Activated CD4-positive, alpha-beta memory T cell treated with anti-CD3 and anti-CD28 coated beads for 36 hours (primary cell): Measurements from ENCODE around the gene MYO10. TPM values are rescaled to one million over a fixed set of nuclear protein-coding genes. Genes with fewer than 3 reads are reported as not detected.

Source experiments
- CTCF ChIA-PET: fragments of 350-600 bp; sonication (Branson Sonifier 250); formaldehyde crosslinking; loops from one replicate; lab custom pipeline; 2021; ENCODE audit warnings: antibody characterized with exemption, inconsistent platforms; lab: Charles Lee
- POLR2A ChIA-PET: fragments of 350-600 bp; sonication (Branson Sonifier 250); formaldehyde crosslinking; loops from one replicate; lab custom pipeline; 2021; ENCODE audit warnings: antibody characterized with exemption; lab: Charles Lee
- DNase-seq: peaks from one replicate; pipeline ENCODE4 v3.0.0-alpha.2; 2020
- H3K27ac Mint-ChIP-seq: one replicate; pipeline ENCODE4 v1.8.0; 2021; ENCODE audit warnings: mixed read lengths
- H3K27me3 Mint-ChIP-seq: one replicate; pipeline ENCODE4 v1.8.0; 2021; ENCODE audit warnings: mixed read lengths
- H3K36me3 Mint-ChIP-seq: one replicate; pipeline ENCODE4 v1.8.0; 2021; ENCODE audit warnings: mixed read lengths
- H3K4me1 Mint-ChIP-seq: one replicate; pipeline ENCODE4 v1.8.0; 2021; ENCODE audit warnings: low read depth, mixed read lengths
- H3K4me3 Mint-ChIP-seq: one replicate; pipeline ENCODE4 v1.8.0; 2021; ENCODE audit warnings: mild to moderate bottlenecking, mixed read lengths
- H3K9me3 Mint-ChIP-seq: one replicate; pipeline ENCODE4 v1.8.0; 2021; ENCODE audit warnings: mixed read lengths
- intact Hi-C: fragments of 100-400 bp; cut with micrococcal nuclease; formaldehyde crosslinking; loops from one replicate; pipeline ENCODE4 v1.15.1; 2023
- total RNA-seq, 2 experiments: library from RNA; stranded (reverse); gene quantifications; one replicate each; pipeline ENCODE4 v1.2.3, GENCODE V29; 2021

The MYO10 gene
- total RNA-seq, 2 experiments from 2014 or later = 0.21 to 0.34 TPM

DNA sequence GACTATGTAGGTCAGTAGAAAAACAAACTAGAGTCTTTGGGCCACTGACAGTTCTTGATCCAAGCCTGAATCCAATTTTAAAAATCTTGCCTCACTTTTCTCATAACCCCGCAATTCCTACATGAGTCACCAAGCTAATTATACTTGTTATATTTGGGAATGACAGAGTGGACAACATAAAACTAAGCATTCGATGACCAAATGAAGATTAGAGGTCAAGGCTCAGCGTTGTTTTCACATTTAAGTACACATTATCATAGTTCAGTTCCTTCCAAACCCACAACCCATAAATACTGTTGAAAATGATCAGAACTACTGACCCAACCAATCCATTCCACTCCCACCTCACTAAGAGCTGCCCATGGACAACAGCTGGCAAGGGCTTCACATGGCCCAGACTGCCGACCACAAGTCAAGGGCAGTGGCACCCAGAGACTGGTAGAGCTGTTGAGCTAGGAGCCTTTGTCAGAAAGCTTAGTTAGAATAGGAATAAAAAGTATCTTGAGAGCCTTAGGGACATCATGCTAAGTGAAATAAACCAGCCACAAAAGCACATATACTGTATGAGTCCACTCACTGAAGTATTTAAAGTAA is 64.2 kb downstream of the MYO10 start:
- no peak overlapping the region for H3K4me3 Mint-ChIP-seq
- intact Hi-C loops = no loop called here
- CTCF ChIA-PET = no interaction called here
- H3K36me3 Mint-ChIP-seq = no peaks in the 10 kb centered on the region
- no peak overlapping the region for H3K27ac Mint-ChIP-seq
- H3K9me3 Mint-ChIP-seq = peaks cover 15% of the 10 kb centered on the region
- DNase-seq = no peak
- POLR2A ChIA-PET = no interaction called here
- no peaks in the 10 kb centered on the region for H3K4me1 Mint-ChIP-seq
- H3K27me3 Mint-ChIP-seq = peaks cover 5% of the 10 kb centered on the region

DNA sequence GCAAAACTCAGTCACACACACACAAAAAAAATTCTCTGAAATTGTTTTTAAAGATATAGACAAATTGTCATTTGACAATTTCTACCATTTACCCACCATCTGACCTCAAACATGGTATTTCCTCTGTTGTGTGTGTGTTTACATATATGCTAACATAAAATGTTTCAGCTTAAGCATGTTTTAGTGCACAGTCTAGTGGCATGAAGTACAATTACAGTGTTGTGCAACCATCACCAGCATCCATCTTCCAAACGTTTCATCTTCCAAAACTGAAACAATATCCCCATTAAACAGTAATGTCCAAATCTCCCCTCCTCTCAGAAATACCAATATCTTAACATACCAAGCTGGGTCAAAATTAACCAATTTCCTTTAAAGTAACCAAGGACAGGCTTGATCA is 65.2 kb downstream of the MYO10 start:
- ChIA-PET POLR2A (no interaction called here), CTCF (no interaction called here)
- no peaks in the 10 kb centered on the region for H3K36me3 Mint-ChIP-seq

DNA sequence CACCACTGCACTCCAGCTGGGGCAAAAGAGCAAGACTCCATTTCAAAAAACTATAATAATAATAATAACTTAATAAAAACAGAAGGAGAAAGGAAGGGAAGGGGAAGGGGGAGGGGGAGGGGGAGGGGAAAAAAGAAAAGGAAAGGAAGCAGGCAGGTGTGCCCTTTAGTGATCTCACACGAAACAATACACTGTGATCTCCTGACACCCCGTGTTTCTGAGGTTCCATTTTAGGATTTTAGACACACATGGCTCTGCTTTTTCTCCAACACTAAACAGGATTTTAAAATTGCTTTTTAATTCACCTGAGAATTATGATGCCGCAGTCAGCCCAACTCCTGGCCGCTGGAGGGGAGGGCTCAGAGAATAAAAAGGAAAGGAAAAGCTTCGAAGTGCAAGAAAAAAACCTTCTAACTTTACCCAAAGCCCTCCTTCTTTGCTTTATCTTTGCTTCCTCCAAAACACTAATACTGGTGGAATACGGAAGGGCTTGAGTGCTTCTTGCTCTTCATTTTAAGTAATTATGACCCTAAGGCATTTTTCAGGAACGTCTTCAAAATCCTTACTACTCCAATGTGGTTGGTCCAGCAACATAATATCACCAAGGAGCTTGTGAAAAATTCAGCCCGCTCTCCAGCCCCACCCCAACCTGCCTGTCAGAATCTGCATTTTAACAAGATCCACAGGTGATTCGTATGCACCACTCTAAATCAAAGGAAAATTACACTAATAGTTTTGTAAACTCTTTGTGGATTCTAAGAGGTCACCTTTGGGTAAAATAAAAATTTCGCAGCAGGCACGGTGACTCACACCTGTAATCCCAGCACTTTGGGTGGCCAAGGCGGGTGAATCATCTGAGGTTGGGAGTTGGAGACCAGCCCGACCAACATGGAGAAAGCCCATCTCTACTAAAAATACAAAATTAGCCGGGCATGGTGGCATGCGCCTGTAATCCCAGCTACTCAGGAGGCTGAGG is 66.0 kb downstream of the MYO10 start:
- H3K4me3 Mint-ChIP-seq = no peak overlapping the region
- intact Hi-C loops = no loop called here
- ChIA-PET CTCF (no interaction called here), POLR2A (interaction anchor here (0.6 kb wide), 1 partner anchor 166 kb away, joined by 4 read pairs; no protein-coding TSS in a partner anchor)
- H3K36me3 Mint-ChIP-seq = no peaks in the 10 kb centered on the region
- no peaks in the 10 kb centered on the region for H3K4me1 Mint-ChIP-seq
- H3K27me3 Mint-ChIP-seq = peaks cover 5% of the 10 kb centered on the region
- DNase-seq = no peak
- H3K9me3 Mint-ChIP-seq = peaks cover 15% of the 10 kb centered on the region
- no peak overlapping the region for H3K27ac Mint-ChIP-seq

More for the DNA sequence above, 65.2 kb downstream of the MYO10 start:
- Mint-ChIP-seq H3K4me3 (no peak overlapping the region), H3K27me3 (peaks cover 5% of the 10 kb centered on the region), H3K9me3 (peaks cover 15% of the 10 kb centered on the region), H3K4me1 (no peaks in the 10 kb centered on the region), H3K27ac (no peak overlapping the region)
- DNase-seq = no peak
- intact Hi-C loops = no loop called here

DNA sequence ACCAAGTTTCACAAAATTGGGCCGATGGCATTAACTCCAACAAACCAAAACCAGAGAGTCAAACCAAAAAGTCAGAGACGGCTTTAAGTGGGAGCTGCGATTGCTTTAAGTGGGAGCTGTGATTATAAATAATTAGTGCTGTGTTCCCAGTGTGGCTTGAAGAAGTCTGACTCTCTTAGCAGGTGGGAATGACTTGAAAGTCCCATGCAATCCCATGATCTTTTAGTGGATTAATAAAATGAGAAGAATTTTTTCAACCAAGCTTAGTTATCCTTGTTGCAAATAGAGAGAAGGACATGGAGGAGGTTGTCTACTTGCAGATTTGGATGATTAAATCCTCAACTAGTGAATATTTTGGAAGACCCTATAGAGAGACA is 68.5 kb downstream of the MYO10 start:
- Mint-ChIP-seq H3K36me3 (no peaks in the 10 kb centered on the region), H3K4me3 (no peak overlapping the region), H3K9me3 (peaks cover 8% of the 10 kb centered on the region), H3K4me1 (no peaks in the 10 kb centered on the region), H3K27ac (no peak overlapping the region), H3K27me3 (no peaks in the 10 kb centered on the region)
- POLR2A ChIA-PET = no interaction called here
- intact Hi-C loops = no loop called here
- no peak for DNase-seq
- CTCF ChIA-PET = no interaction called here

DNA sequence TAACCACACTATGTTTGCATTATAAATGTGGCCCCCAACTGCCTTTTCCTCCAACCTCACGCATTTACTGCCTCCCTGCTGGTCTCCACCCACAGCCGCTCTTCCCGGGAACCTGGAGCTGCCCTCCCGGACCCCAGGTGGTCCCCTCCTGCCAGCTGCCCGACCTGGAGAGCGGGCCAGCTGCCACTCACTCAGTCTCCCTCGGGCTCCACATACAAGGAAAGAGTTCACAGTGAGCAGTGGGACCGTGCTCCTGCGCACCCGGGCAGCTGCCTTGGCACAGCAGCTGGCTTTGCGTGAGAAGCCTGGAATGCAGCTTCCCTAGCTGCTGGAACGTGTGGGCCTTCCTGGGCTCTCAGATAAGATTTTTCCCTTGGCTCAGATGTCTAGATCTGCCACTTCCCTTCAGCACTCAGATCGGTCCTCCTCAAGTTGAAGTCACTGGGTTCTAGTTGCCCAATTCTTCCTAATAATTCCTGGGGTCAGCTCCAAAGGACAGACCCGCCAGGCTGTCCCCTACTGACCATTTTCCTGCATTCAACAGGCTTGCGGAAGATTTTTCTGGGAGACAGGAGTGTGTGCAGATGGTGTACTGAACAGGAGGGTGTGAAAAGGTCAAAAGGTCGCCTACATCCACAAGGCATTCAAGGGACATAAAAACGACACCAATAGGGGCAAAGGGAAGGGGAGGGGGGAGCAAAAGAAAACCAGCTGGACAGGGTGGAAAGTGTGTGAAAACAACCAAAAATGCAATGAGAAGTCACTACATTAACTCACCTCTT is 69.1 kb downstream of the MYO10 start:
- Mint-ChIP-seq H3K4me1 (no peaks in the 10 kb centered on the region), H3K36me3 (no peaks in the 10 kb centered on the region), H3K4me3 (no peak overlapping the region), H3K27me3 (no peaks in the 10 kb centered on the region), H3K9me3 (peaks cover 5% of the 10 kb centered on the region), H3K27ac (no peak overlapping the region)
- POLR2A ChIA-PET = no interaction called here
- CTCF ChIA-PET = no interaction called here
- intact Hi-C loops = no loop called here
- DNase-seq = no peak

DNA sequence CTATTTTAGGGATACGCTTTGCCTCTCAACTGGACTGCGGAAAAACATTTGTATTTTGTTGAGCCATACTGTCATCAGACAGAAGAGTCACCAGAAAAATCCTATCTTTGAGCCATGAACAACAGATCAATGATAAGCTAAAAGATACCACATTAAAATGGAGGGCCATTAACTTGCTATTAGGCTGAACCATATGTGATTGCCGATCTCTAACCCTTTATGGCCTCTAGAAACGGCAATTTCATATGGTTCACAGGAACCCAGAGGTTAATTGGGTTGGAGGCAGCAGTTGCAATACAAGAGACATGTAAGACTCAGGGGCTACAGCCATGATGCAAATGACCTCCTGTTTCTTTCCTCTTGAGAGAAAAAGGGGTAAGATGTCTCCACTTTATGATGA is 69.8 kb downstream of the MYO10 start:
- Mint-ChIP-seq H3K27ac (no peak overlapping the region), H3K27me3 (no peaks in the 10 kb centered on the region), H3K36me3 (no peaks in the 10 kb centered on the region), H3K9me3 (no peaks in the 10 kb centered on the region), H3K4me1 (no peaks in the 10 kb centered on the region), H3K4me3 (no peak overlapping the region)
- ChIA-PET CTCF (no interaction called here), POLR2A (no interaction called here)
- no peak for DNase-seq
- intact Hi-C loops = no loop called here

DNA sequence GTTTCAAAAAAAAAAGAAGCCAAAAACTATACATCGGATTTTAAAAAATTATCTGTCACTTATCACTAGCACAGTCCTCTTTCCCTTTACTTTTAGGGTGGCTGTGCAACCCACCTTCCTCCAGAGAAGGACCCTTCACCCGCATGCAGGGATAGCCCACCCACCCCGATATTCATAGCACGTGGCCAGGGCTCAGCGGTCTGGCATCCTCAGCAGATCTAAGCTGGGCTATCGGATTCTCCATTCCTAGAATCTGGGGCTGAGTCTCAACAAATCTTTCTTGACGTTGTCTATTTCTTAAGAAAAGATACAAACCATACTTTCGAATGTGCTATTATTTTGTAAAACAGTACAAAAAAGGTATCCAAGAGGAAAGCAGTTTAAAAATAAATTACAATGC is 70.9 kb downstream of the MYO10 start:
- Mint-ChIP-seq H3K27ac (no peak overlapping the region), H3K4me1 (no peaks in the 10 kb centered on the region), H3K4me3 (no peak overlapping the region), H3K9me3 (no peaks in the 10 kb centered on the region), H3K27me3 (no peaks in the 10 kb centered on the region), H3K36me3 (no peaks in the 10 kb centered on the region)
- intact Hi-C loops = no loop called here
- ChIA-PET POLR2A (no interaction called here), CTCF (no interaction called here)
- DNase-seq = no peak

DNA sequence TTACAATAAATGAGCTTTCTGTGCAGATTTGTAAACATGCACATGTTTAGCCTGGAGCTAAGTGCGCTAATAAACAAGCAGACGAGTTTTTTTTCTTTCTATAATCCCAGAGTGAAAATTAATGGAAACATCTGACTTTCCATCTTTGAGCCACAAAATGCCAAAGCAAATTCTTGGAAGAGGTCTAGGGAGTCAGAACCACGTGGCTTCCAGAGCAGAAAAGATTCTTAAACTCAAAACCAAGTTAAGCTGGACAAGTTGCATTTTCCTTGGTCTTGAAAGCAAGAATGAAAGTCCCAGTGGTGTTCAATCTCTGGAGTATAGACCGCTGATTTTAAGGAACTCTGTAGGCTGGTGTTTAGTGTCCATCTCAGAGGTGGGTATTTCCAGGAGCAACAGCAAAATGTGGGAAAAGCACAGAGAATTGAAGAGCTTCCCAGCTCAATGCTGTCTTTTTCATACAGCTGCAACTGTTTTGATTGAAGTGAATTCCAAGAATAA is 71.4 kb downstream of the MYO10 start:
- H3K27ac Mint-ChIP-seq = no peak overlapping the region
- POLR2A ChIA-PET = no interaction called here

DNA sequence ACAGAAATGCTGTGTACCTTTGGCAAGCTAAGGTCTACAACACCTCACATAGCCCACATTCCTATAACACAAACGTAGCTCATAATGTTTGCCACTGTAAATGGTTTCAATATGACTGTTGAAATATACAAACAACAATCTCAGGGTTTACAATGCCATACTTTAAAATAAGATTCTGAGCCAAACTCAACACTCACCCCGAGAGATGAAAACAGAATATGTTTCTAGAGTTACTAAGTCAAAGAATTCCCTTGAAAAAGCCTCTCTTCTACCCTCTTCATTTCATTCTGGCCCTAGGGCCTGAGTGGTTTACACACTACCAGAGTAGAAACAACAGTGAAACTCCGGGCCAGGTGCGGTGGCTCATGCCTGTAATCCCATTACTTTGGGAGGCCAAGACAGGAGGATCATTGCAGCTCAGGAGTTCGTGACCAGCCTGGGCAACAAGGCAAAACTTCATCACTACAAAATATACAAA is 72.6 kb downstream of the MYO10 start:
- Mint-ChIP-seq H3K4me3 (no peak overlapping the region), H3K27me3 (no peaks in the 10 kb centered on the region), H3K9me3 (peaks cover 5% of the 10 kb centered on the region), H3K4me1 (no peaks in the 10 kb centered on the region), H3K36me3 (no peaks in the 10 kb centered on the region), H3K27ac (no peak overlapping the region)
- ChIA-PET CTCF (interaction anchor here (0.6 kb wide), 1 partner anchor 78 kb away, joined by 3 read pairs; no protein-coding TSS in a partner anchor), POLR2A (no interaction called here)
- intact Hi-C loops = no loop called here
- DNase-seq = no peak

More for the DNA sequence above, 71.4 kb downstream of the MYO10 start:
- CTCF ChIA-PET = no interaction called here
- intact Hi-C loops = no loop called here
- Mint-ChIP-seq H3K36me3 (no peaks in the 10 kb centered on the region), H3K9me3 (no peaks in the 10 kb centered on the region), H3K27me3 (no peaks in the 10 kb centered on the region), H3K4me3 (no peak overlapping the region), H3K4me1 (no peaks in the 10 kb centered on the region)
- no peak for DNase-seq

DNA sequence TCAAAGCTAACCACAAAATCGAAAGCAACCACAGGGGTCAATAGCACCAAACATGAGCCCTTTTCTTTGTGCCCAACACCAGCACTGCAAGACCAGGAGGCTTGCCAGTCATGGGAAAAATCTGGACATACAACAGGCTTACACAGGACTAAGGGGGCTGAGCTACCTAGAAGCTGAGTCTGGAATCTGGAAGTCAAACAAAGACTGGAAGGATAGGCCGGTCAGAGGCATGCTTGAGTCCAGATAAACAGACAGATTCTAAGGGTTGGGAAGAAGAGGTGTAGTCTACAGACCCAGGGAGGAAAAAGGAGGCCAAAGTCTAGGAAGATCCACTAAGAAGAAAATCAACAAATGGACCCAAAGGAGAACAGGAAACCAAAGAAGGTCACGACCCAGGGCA is 73.3 kb downstream of the MYO10 start:
- no peaks in the 10 kb centered on the region for H3K27me3 Mint-ChIP-seq

DNA sequence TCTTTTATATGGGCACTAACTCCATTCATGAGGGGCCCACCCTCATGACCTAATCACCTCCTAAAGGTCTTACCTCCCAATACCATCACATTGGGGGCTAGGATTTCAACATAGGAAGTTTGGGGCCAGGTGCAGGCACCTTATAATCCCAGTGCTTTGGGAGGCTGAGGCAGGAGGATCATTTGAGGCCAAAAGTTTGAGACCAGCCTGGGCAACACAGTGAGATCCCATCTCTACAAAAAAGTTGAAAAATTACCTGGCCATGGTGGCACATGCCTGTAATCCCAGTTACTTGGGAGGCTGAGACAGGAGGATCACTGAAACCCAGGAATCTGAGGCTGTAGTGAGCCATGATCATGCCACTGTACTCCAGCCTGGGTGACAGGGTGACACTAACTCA is 76.7 kb downstream of the MYO10 start:
- DNase-seq = no peak
- Mint-ChIP-seq H3K36me3 (no peaks in the 10 kb centered on the region), H3K4me1 (no peaks in the 10 kb centered on the region), H3K27ac (no peak overlapping the region), H3K27me3 (no peaks in the 10 kb centered on the region), H3K9me3 (peaks cover 5% of the 10 kb centered on the region), H3K4me3 (no peak overlapping the region)
- ChIA-PET POLR2A (no interaction called here), CTCF (no interaction called here)
- intact Hi-C loops = no loop called here

More for the DNA sequence above, 73.3 kb downstream of the MYO10 start:
- Mint-ChIP-seq H3K27ac (no peak overlapping the region), H3K9me3 (peaks cover 5% of the 10 kb centered on the region), H3K4me3 (no peak overlapping the region), H3K4me1 (no peaks in the 10 kb centered on the region), H3K36me3 (no peaks in the 10 kb centered on the region)
- ChIA-PET CTCF (no interaction called here), POLR2A (no interaction called here)
- intact Hi-C loops = no loop called here
- DNase-seq = no peak

DNA sequence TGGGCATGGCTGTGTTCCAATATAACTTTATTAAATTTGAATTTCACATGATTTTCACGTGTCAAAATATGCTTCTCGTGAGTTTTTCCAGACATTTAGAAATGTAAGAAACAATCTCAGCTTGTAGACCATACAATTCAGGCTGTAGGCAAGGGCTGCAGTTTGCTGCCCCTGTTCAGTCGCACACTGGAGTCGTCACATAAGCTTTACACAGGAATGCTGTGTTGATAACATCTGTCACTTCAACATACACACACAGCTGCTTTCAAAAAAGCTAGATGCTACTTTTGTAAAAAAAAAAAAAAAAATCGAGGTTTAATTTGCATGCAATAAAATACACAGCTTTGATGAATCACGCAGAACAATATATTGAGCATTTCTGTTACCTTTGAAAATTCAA is 77.9 kb downstream of the MYO10 start:
- no peaks in the 10 kb centered on the region for H3K4me1 Mint-ChIP-seq
- CTCF ChIA-PET = interaction anchor here (0.7 kb wide), 1 partner anchor 49 kb away, joined by 3 read pairs; no protein-coding TSS in a partner anchor
- no peaks in the 10 kb centered on the region for H3K27me3 Mint-ChIP-seq
- no peak for DNase-seq
- H3K9me3 Mint-ChIP-seq = peaks cover 5% of the 10 kb centered on the region
- no peaks in the 10 kb centered on the region for H3K36me3 Mint-ChIP-seq
- intact Hi-C loops = no loop called here
- H3K4me3 Mint-ChIP-seq = no peak overlapping the region
- POLR2A ChIA-PET = no interaction called here
- H3K27ac Mint-ChIP-seq = no peak overlapping the region
